HPDE6-E6E7 (cell line): ENCODE results near the gene AOAH.

Experiments used
- DNase-seq: peaks from one replicate; pipeline ENCODE4 v3.0.0; 2011; ENCODE audit warnings: missing footprints; ENCODE audit errors: extremely low spot score

The AOAH gene

DNA sequence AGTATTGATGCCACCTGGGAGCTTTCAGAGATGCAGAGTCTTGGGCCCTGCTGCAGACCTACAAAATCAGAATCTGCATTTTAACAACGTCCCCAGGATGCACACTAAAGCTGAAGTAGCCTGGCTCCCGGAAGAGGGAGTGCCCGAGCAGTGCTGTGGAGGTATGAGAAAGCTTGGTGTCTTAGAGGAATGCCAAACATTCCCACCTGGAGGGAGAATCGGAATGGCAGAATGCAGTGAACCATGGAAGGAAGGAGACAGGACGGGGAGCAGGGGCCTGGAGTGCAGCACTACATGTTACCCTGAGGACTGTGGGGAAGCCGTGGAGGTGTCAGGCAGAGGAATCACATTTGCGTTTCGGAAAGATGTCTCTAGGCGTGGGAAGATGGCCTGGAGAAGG lies 90.9 kb downstream of the AOAH start:
- no peak for DNase-seq

- DNase-seq, result no peak
These were observed 94.1 kb downstream of the AOAH start for GRCh38 chr7:36630112-36630650.

GRCh38 chr7:36629351-36629750 lies 94.9 kb downstream of the AOAH start:
- DNase-seq, result no peak

DNA sequence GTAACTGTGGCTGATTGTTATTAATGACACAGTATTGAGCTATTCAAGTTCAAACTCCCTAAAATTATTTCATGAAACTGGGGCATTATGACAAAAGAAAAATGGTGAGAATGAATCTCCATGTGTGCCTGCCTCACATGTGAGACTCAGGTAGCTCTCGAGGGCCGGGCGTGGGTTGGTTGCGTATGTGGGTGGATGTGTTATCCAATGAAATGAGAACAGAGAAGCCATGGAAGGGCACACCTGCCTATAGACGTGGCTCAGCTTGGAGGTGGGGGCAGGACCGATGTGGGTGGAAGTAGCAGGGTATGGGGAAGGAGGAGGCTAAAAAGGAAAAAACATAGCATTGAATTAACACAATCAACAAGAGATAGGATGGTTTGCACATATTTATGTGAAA lies 96.5 kb downstream of the AOAH start:
- DNase-seq, result no peak

- DNase-seq, result no peak
These were observed 98.2 kb downstream of the AOAH start for GRCh38 chr7:36626111-36626510.

- no peak for DNase-seq
These were observed 99.0 kb downstream of the AOAH start for GRCh38 chr7:36625247-36625646.

DNA sequence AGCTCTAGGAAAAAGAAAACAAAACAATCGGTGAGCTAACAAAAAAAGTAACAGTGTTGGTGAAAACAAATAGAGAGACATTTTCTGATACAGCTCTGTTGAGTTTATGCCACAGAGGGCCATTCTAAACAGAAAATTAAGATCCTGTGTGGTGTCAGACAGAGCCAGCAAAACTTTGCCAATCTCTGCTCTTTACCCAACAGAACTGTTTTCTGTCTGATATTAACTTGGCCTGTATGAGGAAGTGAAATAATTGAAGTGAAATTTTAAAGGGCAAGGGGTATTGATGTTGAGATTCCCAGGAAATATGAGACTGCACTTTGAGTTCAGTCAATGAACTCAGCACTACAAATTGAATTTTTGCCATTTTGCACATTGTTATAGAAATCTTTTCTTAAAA lies 101.0 kb downstream of the AOAH start:
- no peak for DNase-seq

GRCh38 chr7:36621396-36621795 lies 102.9 kb downstream of the AOAH start:
- DNase-seq, result no peak

DNA sequence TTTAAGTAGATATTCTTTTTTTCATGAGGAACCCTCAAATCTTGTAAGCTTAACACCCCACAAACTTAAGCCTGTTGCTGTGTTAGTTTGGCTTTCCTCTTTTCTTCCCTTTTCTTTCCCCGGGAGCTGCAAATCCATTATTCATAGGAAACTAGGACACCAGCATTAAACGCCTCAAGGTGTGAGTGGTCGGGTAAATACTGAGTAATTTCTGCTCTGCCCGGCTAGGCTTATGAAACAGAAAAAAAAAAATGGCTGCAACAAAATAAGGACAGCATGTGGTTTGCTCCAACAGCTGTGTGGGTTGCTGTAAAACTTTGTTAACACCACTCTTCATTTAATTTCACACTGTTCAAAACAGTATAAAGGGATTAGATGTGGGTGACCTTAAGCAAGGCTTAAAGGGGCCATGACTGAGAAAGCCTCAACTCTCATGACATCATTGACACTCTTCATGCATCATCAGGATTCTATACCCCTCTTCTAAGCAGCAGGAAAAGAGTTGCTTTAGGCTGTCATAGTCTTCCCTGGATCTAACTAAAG lies 104.1 kb downstream of the AOAH start:
- no peak for DNase-seq

GRCh38 chr7:36617408-36617807 lies 106.9 kb downstream of the AOAH start:
- no peak for DNase-seq

- DNase-seq, result no peak
These were observed 108.3 kb downstream of the AOAH start for GRCh38 chr7:36615852-36616540.

DNA sequence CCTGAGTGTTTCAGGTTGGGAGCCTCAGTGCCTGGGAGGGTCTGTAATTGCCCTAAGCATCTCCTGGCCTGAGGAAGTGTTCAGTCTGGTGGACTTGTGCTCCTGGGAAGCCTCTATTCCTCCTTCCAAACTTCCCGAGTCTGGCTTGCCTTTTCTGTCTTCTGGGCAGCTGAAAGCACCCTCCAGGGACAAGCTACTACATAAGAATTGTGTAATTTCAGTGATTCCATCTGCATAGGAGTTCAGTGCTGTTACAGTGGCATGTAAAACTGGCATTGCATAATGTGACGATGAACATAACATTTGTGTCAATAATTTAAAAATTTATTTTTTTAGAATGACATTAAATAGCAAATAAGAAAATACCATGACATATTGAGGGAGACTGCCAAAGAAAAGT lies 109.3 kb downstream of the AOAH start:
- no peak for DNase-seq

- DNase-seq, result no peak
These were observed 111.2 kb downstream of the AOAH start for GRCh38 chr7:36613031-36613614.

- DNase-seq, result no peak
These were observed 112.6 kb downstream of the AOAH start for GRCh38 chr7:36611703-36612102.

- no peak for DNase-seq
These were observed 116.6 kb downstream of the AOAH start for GRCh38 chr7:36607721-36608095.

- DNase-seq, result no peak
These were observed 117.1 kb downstream of the AOAH start for GRCh38 chr7:36606976-36607720.

DNA sequence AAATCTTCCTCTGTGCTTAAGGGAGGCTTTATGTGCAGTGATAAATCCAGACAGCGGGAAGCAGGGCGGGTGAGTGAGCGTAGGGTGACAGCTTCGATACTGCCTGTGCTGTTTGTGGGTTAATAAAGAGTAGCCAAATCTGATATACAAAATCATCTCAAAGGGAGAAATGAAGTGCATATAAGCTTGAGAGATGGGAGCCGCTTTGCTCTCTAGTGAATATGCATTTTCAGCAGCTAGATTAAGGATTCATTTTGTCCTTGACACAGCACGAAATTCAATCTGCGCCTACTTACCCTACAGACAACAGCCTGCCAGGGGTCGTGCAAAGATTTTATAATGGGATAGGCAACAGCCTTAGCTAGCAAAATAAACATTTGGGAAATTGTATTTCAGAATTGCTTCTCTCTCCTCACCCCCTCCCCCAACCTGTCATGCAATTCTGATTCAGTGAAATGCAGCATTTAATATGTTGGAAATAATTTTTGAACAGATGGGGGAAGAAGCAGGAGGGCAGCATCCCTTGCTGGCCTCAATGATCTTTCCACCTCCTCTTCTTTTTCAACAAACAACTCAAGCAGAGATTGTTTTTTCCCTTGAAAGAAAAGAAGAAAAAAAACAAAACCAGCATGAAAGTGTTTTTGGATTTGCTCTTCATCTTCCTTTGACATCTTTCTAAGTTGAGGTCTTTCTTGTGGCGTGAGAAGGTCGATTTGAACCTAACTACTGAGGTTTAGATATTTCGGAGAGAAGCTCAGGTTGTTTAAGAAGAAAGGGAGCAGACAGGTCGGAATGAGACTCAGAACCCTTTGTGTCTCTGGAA lies 117.9 kb downstream of the AOAH start:
- DNase-seq, result no peak

GRCh38 chr7:36605261-36606051 lies 118.8 kb downstream of the AOAH start:
- peak; percentile 75 for DNase-seq

- DNase-seq, result no peak
These were observed 119.5 kb downstream of the AOAH start for GRCh38 chr7:36604806-36605205.

DNA sequence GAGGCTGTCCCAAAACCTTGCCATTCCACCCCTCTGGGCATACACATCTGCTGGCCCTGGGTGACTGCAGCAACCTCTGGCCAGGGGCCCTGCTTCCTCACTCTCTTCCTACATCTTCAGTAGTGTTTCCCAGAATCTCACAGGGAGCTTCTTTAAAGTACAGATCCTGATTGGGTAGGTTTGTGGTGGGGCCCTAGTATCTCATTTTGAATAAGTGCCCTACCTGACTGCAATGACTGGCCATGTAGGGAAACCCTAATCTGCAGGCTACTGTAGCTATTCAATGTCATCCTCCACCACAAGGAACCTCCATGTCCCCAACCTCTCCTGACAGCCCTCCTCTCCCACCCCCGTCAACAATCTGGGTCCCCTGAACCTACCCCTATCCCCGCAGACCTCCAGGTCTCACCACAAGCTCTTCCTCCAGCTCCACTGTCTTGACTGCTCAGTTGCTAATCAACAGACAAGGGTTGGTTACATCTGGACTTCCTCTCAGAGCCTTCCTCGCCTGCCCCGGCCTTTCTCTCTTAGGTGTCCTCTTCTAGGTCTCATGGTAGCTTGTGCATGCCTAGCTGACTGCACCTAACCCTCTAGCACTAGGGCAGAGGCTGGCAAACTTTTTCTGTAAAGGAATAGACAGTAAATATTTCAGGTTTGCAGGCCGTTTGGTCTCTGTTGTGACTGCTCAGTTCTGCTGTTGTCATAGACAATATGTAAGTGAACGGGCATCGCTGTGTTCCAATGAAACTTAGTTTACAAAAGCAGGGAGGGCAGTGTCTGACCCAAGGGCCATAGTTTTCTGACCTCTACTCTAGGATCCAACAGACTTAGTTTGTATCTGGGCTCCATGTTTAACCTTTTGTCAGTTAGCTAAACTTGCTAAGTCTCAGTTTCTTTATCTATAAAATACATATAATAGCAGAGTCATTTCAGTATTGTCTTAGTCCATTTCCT lies 121.1 kb downstream of the AOAH start:
- DNase-seq, result no peak
